Loucy (cell line): ENCODE results near the gene ALS2.

Experiments used
- H2AFZ ChIP-seq: fragments of 200-600 bp; sonication (generic); 2 replicates; pipeline ENCODE4 v1.6.0; 2016; ENCODE audit warnings: antibody characterized with exemption, mild to moderate bottlenecking, low read length, moderate library complexity
- H3F3A ChIP-seq: fragments of 200-600 bp; 2 replicates; pipeline ENCODE4 v1.6.0; 2016; ENCODE audit warnings: antibody characterized with exemption, low read depth, mild to moderate bottlenecking
- H3K27me3 ChIP-seq: fragments of 200-600 bp; sonication (generic); 2 replicates; pipeline ENCODE4 v1.6.1; 2014; ENCODE audit warnings: low read length, mild to moderate bottlenecking; ENCODE audit not compliant: insufficient read depth, poor library complexity, severe bottlenecking
- H3K36me3 ChIP-seq: fragments of 200-600 bp; sonication (generic); 2 replicates; pipeline ENCODE4 v1.6.1; 2016; ENCODE audit warnings: low read length; ENCODE audit not compliant: insufficient read depth
- H3K4me1 ChIP-seq: fragments of 200-600 bp; sonication (generic); 2 replicates; pipeline ENCODE4 v1.5.1; 2014; ENCODE audit warnings: low read length, mild to moderate bottlenecking; ENCODE audit not compliant: insufficient read depth, poor library complexity, severe bottlenecking
- H3K4me2 ChIP-seq: fragments of 200-600 bp; sonication (generic); 2 replicates; pipeline ENCODE4 v1.6.0; 2014; ENCODE audit warnings: antibody characterized with exemption, low read length, low read depth, mild to moderate bottlenecking; ENCODE audit not compliant: poor library complexity, severe bottlenecking
- H3K4me3 ChIP-seq: fragments of 200-600 bp; sonication (generic); 2 replicates; pipeline ENCODE4 v1.5.1; 2014; ENCODE audit warnings: low read length, mild to moderate bottlenecking, mixed read lengths; ENCODE audit not compliant: poor library complexity, severe bottlenecking
- H3K79me2 ChIP-seq: fragments of 200-600 bp; sonication (generic); 2 replicates; pipeline ENCODE4 v1.6.1; 2014; ENCODE audit warnings: low read length; ENCODE audit not compliant: insufficient read depth
- H3K9ac ChIP-seq: fragments of 200-600 bp; sonication (generic); 2 replicates; pipeline ENCODE4 v1.6.0; 2014; ENCODE audit warnings: mild to moderate bottlenecking, low read depth, low read length, moderate library complexity; ENCODE audit not compliant: poor library complexity, severe bottlenecking
- H3K9me2 ChIP-seq: fragments of 200-600 bp; sonication (generic); replicated peaks from 2 replicates; pipeline ENCODE4 v1.6.1; 2016; ENCODE audit warnings: low read depth, low read length, mixed read lengths
- H3K9me3 ChIP-seq: fragments of 200-600 bp; sonication (generic); 2 replicates; pipeline ENCODE4 v1.6.1; 2014; ENCODE audit warnings: mild to moderate bottlenecking, antibody characterized with exemption, low read length, low read depth; ENCODE audit not compliant: insufficient read depth
- H4K20me1 ChIP-seq: fragments of 200-600 bp; sonication (generic); 2 replicates; pipeline ENCODE4 v1.6.0; 2014; ENCODE audit warnings: antibody characterized with exemption, low read length, mild to moderate bottlenecking; ENCODE audit not compliant: insufficient read depth, poor library complexity, severe bottlenecking
- CTCF ChIP-seq: fragments of 200-600 bp; sonication (generic); conservative IDR thresholded peaks from 2 replicates; pipeline ENCODE4 v1.5.1; 2014; ENCODE audit warnings: mild to moderate bottlenecking, antibody characterized with exemption, low read length
- EZH2phosphoT487 ChIP-seq: fragments of 200-600 bp; IDR thresholded peaks from 2 replicates; pipeline ENCODE4 v1.6.1; 2018; ENCODE audit warnings: antibody characterized with exemption, mild to moderate bottlenecking, moderate library complexity, borderline replicate concordance

Gene ALS2

GRCh38 chr2:201790291-201790690, 9.6 kb upstream of the ALS2 start:
- no peak overlapping the region for H3K9ac ChIP-seq
- TF ChIP-seq EZH2phosphoT487 (no peak), CTCF (no peak)
- no peak overlapping the region for H3K4me2 ChIP-seq
- no peaks in the 10 kb centered on the region for H3K79me2 ChIP-seq
- H2AFZ ChIP-seq, result no peak overlapping the region
- no peak overlapping the region for H3K4me3 ChIP-seq
- no peaks in the 10 kb centered on the region for H4K20me1 ChIP-seq
- no peaks in the 10 kb centered on the region for H3K27me3 ChIP-seq
- H3K9me3 ChIP-seq, result no peaks in the 10 kb centered on the region
- H3F3A ChIP-seq, result no peaks in the 10 kb centered on the region
- H3K9me2 ChIP-seq, result no peaks in the 10 kb centered on the region
- H3K36me3 ChIP-seq, result no peaks in the 10 kb centered on the region
- no peaks in the 10 kb centered on the region for H3K4me1 ChIP-seq

DNA sequence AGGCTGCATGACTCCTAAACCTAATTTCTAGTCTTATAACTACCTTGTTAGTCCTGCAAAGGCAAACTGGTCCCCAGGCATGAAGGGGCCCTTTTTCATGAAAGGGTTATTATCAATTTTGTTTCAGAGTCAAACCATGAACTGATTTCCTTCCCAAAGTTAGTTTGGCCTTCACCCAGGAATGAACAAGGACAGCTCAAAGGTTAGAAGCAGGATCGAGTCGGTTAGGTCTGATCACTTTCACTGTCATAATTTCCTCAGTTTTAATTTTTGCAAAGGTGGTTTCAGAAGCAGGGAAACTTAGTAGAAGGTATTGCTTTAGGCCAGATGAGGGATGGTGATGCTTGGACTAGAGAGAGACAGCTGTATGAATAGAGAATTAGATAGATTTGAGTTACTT, 8.7 kb upstream of the ALS2 start:
- no peak for TF ChIP-seq EZH2phosphoT487
- no peak for TF ChIP-seq CTCF
- H4K20me1 ChIP-seq, result no peaks in the 10 kb centered on the region
- H3K9ac ChIP-seq, result no peak overlapping the region
- H3K79me2 ChIP-seq, result no peaks in the 10 kb centered on the region
- H3K36me3 ChIP-seq, result no peaks in the 10 kb centered on the region
- H3K4me1 ChIP-seq, result no peaks in the 10 kb centered on the region
- H2AFZ ChIP-seq, result no peak overlapping the region
- no peaks in the 10 kb centered on the region for H3K9me2 ChIP-seq
- no peaks in the 10 kb centered on the region for H3K9me3 ChIP-seq
- H3K4me2 ChIP-seq, result no peak overlapping the region
- no peak overlapping the region for H3K4me3 ChIP-seq
- H3K27me3 ChIP-seq, result no peaks in the 10 kb centered on the region
- H3F3A ChIP-seq, result no peaks in the 10 kb centered on the region

DNA sequence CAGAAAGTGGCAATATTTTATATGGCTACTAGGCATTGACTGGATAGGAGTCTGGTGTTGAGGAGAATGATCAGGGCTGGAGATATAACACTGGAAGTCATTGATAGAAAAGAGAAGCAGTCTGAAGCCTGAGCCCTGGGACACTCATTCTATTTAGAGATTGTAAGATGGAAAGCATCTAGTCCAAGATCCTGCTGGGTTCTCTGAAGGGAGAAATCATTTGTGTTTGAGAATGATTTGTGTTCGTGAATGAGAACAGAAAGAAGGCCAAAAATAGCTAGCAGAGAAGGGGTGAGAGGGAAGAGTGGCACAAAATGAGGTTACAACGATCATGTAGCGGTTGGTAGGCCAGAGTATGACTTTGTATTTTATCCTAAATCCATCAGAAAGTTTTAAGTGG, 7.6 kb upstream of the ALS2 start:
- Histone ChIP-seq H3K9me2 (no peaks in the 10 kb centered on the region), H3K9ac (no peak overlapping the region), H3K4me2 (no peak overlapping the region), H3K36me3 (no peaks in the 10 kb centered on the region), H3K9me3 (no peaks in the 10 kb centered on the region), H3K4me1 (no peaks in the 10 kb centered on the region), H2AFZ (no peak overlapping the region), H4K20me1 (no peaks in the 10 kb centered on the region), H3F3A (no peaks in the 10 kb centered on the region), H3K79me2 (no peaks in the 10 kb centered on the region), H3K4me3 (no peak overlapping the region), H3K27me3 (no peaks in the 10 kb centered on the region)
- TF ChIP-seq CTCF (no peak), EZH2phosphoT487 (no peak)
